Fibroblast of the aortic adventitia (primary cell): Measurements from ENCODE around the gene NDUFB2. TPM values are rescaled to one million over a fixed set of nuclear protein-coding genes. Genes with fewer than 3 reads are reported as not detected.
"Not testable (repeated sequence)": the region's sequence is repeated elsewhere in the genome, so short reads cannot be mapped to it uniquely, and the experiment has no call there.

Experiments
- DNase-seq: peaks from one replicate; pipeline ENCODE4 v3.0.0-alpha.2; 2010; ENCODE audit warnings: low read depth
- H3K4me3 ChIP-seq: 2 replicates; pipeline ENCODE4 v1.5.1; 2011; ENCODE audit warnings: low read depth, mild to moderate bottlenecking, control low read depth, low read length, moderate library complexity
- total RNA-seq: library from RNA; depleted of rRNA; stranded (reverse); fragments of >200 nt; gene quantifications from 2 replicates; pipeline ENCODE4 v1.2.3, GENCODE V29; 2012; ENCODE audit warnings: low replicate concordance
- TF ChIP-seq, protein P1 (sequence below): IDR thresholded peaks from 2 replicates; pipeline ENCODE4 v1.5.1; 2011; ENCODE audit warnings: mild to moderate bottlenecking, low read length, control low read depth, inconsistent platforms; ENCODE audit not compliant: insufficient read depth

The NDUFB2 gene
- total RNA-seq, 1 donor = 161 TPM

GRCh38 chr7:140667476-140667875, 29.0 kb upstream of the NDUFB2 start:
- H3K4me3 ChIP-seq = no peak overlapping the region
- no peak for DNase-seq
- TF ChIP-seq, protein P1, sequence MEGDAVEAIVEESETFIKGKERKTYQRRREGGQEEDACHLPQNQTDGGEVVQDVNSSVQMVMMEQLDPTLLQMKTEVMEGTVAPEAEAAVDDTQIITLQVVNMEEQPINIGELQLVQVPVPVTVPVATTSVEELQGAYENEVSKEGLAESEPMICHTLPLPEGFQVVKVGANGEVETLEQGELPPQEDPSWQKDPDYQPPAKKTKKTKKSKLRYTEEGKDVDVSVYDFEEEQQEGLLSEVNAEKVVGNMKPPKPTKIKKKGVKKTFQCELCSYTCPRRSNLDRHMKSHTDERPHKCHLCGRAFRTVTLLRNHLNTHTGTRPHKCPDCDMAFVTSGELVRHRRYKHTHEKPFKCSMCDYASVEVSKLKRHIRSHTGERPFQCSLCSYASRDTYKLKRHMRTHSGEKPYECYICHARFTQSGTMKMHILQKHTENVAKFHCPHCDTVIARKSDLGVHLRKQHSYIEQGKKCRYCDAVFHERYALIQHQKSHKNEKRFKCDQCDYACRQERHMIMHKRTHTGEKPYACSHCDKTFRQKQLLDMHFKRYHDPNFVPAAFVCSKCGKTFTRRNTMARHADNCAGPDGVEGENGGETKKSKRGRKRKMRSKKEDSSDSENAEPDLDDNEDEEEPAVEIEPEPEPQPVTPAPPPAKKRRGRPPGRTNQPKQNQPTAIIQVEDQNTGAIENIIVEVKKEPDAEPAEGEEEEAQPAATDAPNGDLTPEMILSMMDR = no peak

GRCh38 chr7:140668641-140669040, 27.9 kb upstream of the NDUFB2 start:
- no peak overlapping the region for H3K4me3 ChIP-seq
- no peak for DNase-seq
- TF ChIP-seq, protein P1 = no peak

DNA sequence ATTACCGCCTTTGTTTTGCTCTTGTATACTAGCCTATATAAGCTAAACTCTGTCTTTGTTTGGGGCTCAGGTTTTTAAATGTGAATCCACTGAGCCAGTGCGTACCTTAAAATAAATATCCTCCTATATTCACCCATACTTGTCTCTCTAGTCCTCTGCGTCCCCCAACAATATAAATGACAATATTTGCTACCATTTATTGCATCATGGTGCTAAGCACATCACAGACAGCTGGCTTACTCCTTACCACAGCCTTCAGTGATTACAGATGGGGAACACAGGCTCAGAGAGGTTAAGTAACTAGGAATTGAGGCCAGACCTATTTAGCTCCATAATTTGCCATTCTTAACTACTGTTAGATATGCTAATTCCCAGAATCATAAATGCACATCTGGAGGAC, 27.2 kb upstream of the NDUFB2 start:
- no peak overlapping the region for H3K4me3 ChIP-seq
- TF ChIP-seq, protein P1 = no peak
- no peak for DNase-seq

- H3K4me3 ChIP-seq, DNase-seq: not testable (repeated sequence)
These were observed 26.6 kb upstream of the NDUFB2 start for GRCh38 chr7:140669862-140670261.

DNA sequence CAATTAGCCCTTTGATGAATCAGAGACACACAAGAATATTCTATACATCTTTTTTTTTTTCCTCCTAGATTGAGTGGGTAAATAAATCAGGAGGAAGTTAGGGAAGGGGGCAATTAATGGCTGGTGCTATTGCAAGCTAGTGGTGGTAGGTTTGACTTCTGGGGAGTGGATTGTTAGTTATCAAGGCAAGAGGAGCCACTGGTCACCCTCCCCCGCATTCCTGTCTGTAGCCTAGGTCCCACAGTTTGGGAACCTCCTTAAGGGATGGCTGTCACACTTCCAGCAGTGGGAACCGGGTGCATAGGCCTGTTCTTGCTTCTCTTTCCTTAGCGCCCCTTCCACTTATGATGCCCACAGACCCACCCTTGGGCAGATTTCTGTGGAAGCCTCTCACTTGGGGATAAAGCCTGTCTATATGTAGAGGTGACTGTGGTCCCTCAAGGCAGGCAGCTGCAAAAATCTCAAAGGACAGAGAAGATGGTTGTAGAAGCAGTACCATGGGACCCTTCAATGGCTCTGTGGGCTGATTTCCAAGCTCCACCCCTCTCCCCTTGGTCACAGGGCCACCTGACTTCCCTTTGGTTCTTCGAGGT, 26.1 kb upstream of the NDUFB2 start:
- no peak overlapping the region for H3K4me3 ChIP-seq
- TF ChIP-seq, protein P1 = no peak
- DNase-seq = no peak

- no peak for DNase-seq
- H3K4me3 ChIP-seq = no peak overlapping the region
These were observed 24.5 kb upstream of the NDUFB2 start for GRCh38 chr7:140671966-140672365.

GRCh38 chr7:140672382-140673062, 24.0 kb upstream of the NDUFB2 start, which contains the start of gene ADCK2:
Gene ADCK2, plus strand, starts transcription at chr7:140672945. Its CDS starts 386 bp downstream, at chr7:140673331.
- TF ChIP-seq, protein P1 = no peak
- DNase-seq = no peak
- peak within 1 kb of the TSS; percentile 75 for H3K4me3 ChIP-seq

More at GRCh38 chr7:140671966-140672365, 24.5 kb upstream of the NDUFB2 start:
- TF ChIP-seq, protein P1 = no peak
